ENCODE results near the gene DOCK2. TPM values are rescaled to one million over a fixed set of nuclear protein-coding genes. Genes with fewer than 3 reads are reported as not detected.

DOCK2 gene
- total RNA-seq, 1 experiment from 2014 or later: 0.26 TPM

GRCh38 chr5:169997798-169998197, 360.7 kb downstream of the DOCK2 start:
- H3K9me3 ChIP-seq (ENCODE audit: low read length): no peaks in the 10 kb centered on the region
- no peak overlapping the region for H3K9ac ChIP-seq (ENCODE audit: low read length)
- no peak overlapping the region for H3K27ac ChIP-seq (ENCODE audit: low read length)
- no peaks in the 10 kb centered on the region for H3K9me2 ChIP-seq (replicated peaks; ENCODE audit: low read length)
- no peaks in the 10 kb centered on the region for H3K36me3 ChIP-seq (ENCODE audit: low read depth, low read length)
- BruUV-seq (replicated peaks): no TSS peak
- no peak overlapping the region for H3K4me2 ChIP-seq (ENCODE audit: low read length)
- no peak overlapping the region for H3K4me3 ChIP-seq (ENCODE audit: low read length)
- TF ChIP-seq EZH2phosphoT487 (IDR thresholded peaks at IDR 0.05; ENCODE audit: borderline replicate concordance, low read length) (no peak), EZH2 (IDR thresholded peaks at IDR 0.05; ENCODE audit: low read length, unreplicated experiment) (no peak), CTCF (conservative IDR thresholded peaks at IDR 0.05; ENCODE audit: low read depth, low read length) (no peak)
- H2AFZ ChIP-seq (ENCODE audit: low read length): no peak overlapping the region
- no peaks in the 10 kb centered on the region for H3K27me3 ChIP-seq (ENCODE audit: low read length)
- ChIA-PET POLR2A (ENCODE audit: unreplicated experiment) (no interaction called here), CTCF (no interaction called here)
- H3K79me2 ChIP-seq (ENCODE audit: low read length): no peaks in the 10 kb centered on the region
- ATAC-seq (no peak), DNase-seq (no peak)
- no peaks in the 10 kb centered on the region for H3K4me1 ChIP-seq (ENCODE audit: insufficient read depth, low read length)
- H4K20me1 ChIP-seq (ENCODE audit: low read length): no peaks in the 10 kb centered on the region
- intact Hi-C loops (cut with micrococcal nuclease): no loop called here
- H3F3A ChIP-seq (ENCODE audit: low read length, unreplicated experiment): no peaks in the 10 kb centered on the region

- intact Hi-C loops (cut with micrococcal nuclease): no loop called here
Observed at GRCh38 chr5:169999621-170000020, 362.5 kb downstream of the DOCK2 start.

DNA sequence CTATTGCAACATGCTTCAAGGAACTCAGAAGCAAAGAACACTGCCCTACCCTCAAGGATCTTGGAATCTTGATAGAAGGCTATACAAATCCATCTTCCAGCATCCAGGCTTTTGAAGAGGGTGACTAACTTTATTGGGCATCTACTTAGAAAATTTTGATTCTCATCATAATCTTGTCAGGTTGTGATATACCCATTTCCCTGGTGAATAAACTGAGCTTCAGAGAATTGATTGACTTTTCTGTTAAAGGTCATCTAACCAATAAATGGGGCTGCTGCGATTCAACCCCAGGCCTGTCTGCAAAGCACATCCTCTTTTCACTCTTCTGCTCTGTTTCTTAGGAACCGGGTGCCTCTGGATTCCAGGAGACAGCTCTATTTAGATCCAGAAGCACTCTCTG, 363.1 kb downstream of the DOCK2 start:
- no peak overlapping the region for H3K4me3 ChIP-seq (ENCODE audit: low read length)
- ChIA-PET POLR2A (ENCODE audit: unreplicated experiment) (no interaction called here), CTCF (no interaction called here)
- H3K4me1 ChIP-seq (ENCODE audit: insufficient read depth, low read length): no peaks in the 10 kb centered on the region
- no peaks in the 10 kb centered on the region for H3F3A ChIP-seq (ENCODE audit: low read length, unreplicated experiment)
- H2AFZ ChIP-seq (ENCODE audit: low read length): no peak overlapping the region
- H3K9me2 ChIP-seq (replicated peaks; ENCODE audit: low read length): no peaks in the 10 kb centered on the region
- no TSS peak for BruUV-seq (replicated peaks)
- no peaks in the 10 kb centered on the region for H3K79me2 ChIP-seq (ENCODE audit: low read length)
- H3K9me3 ChIP-seq (ENCODE audit: low read length): no peaks in the 10 kb centered on the region
- H3K27me3 ChIP-seq (ENCODE audit: low read length): no peaks in the 10 kb centered on the region
- intact Hi-C loops (cut with micrococcal nuclease): no loop called here
- no peaks in the 10 kb centered on the region for H3K36me3 ChIP-seq (ENCODE audit: low read depth, low read length)
- TF ChIP-seq EZH2phosphoT487 (IDR thresholded peaks at IDR 0.05; ENCODE audit: borderline replicate concordance, low read length) (no peak), EZH2 (IDR thresholded peaks at IDR 0.05; ENCODE audit: low read length, unreplicated experiment) (no peak), CTCF (conservative IDR thresholded peaks at IDR 0.05; ENCODE audit: low read depth, low read length) (no peak)
- no peaks in the 10 kb centered on the region for H4K20me1 ChIP-seq (ENCODE audit: low read length)
- no peak overlapping the region for H3K4me2 ChIP-seq (ENCODE audit: low read length)
- ATAC-seq (no peak), DNase-seq (no peak)
- no peak overlapping the region for H3K9ac ChIP-seq (ENCODE audit: low read length)
- no peak overlapping the region for H3K27ac ChIP-seq (ENCODE audit: low read length)

More at GRCh38 chr5:169999621-170000020, 362.5 kb downstream of the DOCK2 start:
- no peaks in the 10 kb centered on the region for H4K20me1 ChIP-seq (ENCODE audit: low read length)
- H3K9me3 ChIP-seq (ENCODE audit: low read length): no peaks in the 10 kb centered on the region
- DNase-seq (no peak), ATAC-seq (no peak)
- no peaks in the 10 kb centered on the region for H3K4me1 ChIP-seq (ENCODE audit: insufficient read depth, low read length)
- no peaks in the 10 kb centered on the region for H3K36me3 ChIP-seq (ENCODE audit: low read depth, low read length)
- CTCF ChIA-PET: no interaction called here
- H3K9me2 ChIP-seq (replicated peaks; ENCODE audit: low read length): no peaks in the 10 kb centered on the region
- POLR2A ChIA-PET (ENCODE audit: unreplicated experiment): no interaction called here
- no peak overlapping the region for H3K9ac ChIP-seq (ENCODE audit: low read length)
- H3K4me2 ChIP-seq (ENCODE audit: low read length): no peak overlapping the region
- no peak overlapping the region for H3K27ac ChIP-seq (ENCODE audit: low read length)
- TF ChIP-seq CTCF (conservative IDR thresholded peaks at IDR 0.05; ENCODE audit: low read depth, low read length): no peak
- no peak for TF ChIP-seq EZH2phosphoT487 (IDR thresholded peaks at IDR 0.05; ENCODE audit: borderline replicate concordance, low read length)
- TF ChIP-seq EZH2 (IDR thresholded peaks at IDR 0.05; ENCODE audit: low read length, unreplicated experiment): no peak
- H3F3A ChIP-seq (ENCODE audit: low read length, unreplicated experiment): no peaks in the 10 kb centered on the region
- H2AFZ ChIP-seq (ENCODE audit: low read length): no peak overlapping the region
- no peaks in the 10 kb centered on the region for H3K79me2 ChIP-seq (ENCODE audit: low read length)
- H3K27me3 ChIP-seq (ENCODE audit: low read length): no peaks in the 10 kb centered on the region
- no TSS peak for BruUV-seq (replicated peaks)
- no peak overlapping the region for H3K4me3 ChIP-seq (ENCODE audit: low read length)

Data from PC-3 (cell line).